Activated T-cell treated with anti-CD3 and anti-CD28 coated beads, Interleukin-2, amount 50 U/mL, for 72 hours (primary cell): Measurements from ENCODE around the gene ARL5A. TPM values are rescaled to one million over a fixed set of nuclear protein-coding genes. Genes with fewer than 3 reads are reported as not detected.
"Not testable (repeated sequence)": the region's sequence is repeated elsewhere in the genome, so short reads cannot be mapped to it uniquely, and the experiment has no call there.

ENCODE experiments used
- ATAC-seq, 2 donors: fragments of 150-1000 bp; cut with Tn5 transposase; replicated peaks in 1 of 2; 2 replicates each; pipeline ENCODE4 v1.10.0; 2021; ENCODE audit warnings: moderate library complexity in 2 of 2, mild to moderate bottlenecking in 1 of 2
- DNase-seq, 2 donors: peaks; one replicate each; pipeline ENCODE4 v3.0.0; 2021 to 2022; ENCODE audit warnings: mixed read lengths in 1 of 2
- H3K27ac Mint-ChIP-seq: one replicate; pipeline ENCODE4 v1.8.0; 2022; ENCODE audit warnings: mild to moderate bottlenecking, moderate library complexity, mixed read lengths
- H3K27me3 Mint-ChIP-seq: one replicate; pipeline ENCODE4 v1.8.0; 2022; ENCODE audit warnings: low read depth, mixed read lengths
- H3K36me3 Mint-ChIP-seq, 2 donors: one replicate each; pipeline ENCODE4 v1.8.0; 2022; ENCODE audit warnings: mixed read lengths in 2 of 2, mild to moderate bottlenecking in 1 of 2; ENCODE audit not compliant: insufficient read depth in 2 of 2
- H3K4me1 Mint-ChIP-seq: one replicate; pipeline ENCODE4 v1.8.0; 2022; ENCODE audit warnings: low read depth, mixed read lengths
- H3K4me3 Mint-ChIP-seq, 2 donors: one replicate each; pipeline ENCODE4 v1.8.0; 2022; ENCODE audit warnings: mild to moderate bottlenecking in 2 of 2, mixed read lengths in 2 of 2, moderate library complexity in 2 of 2
- H3K9me3 Mint-ChIP-seq, 2 donors: one replicate each; pipeline ENCODE4 v1.8.0; 2022; ENCODE audit warnings: mixed read lengths in 2 of 2
- total RNA-seq, 2 donors: library from RNA; stranded (reverse); gene quantifications; one replicate each; pipeline ENCODE4 v1.2.3, GENCODE V29; 2022

ARL5A gene
- total RNA-seq, 2 donors from 2014 or later: 38.4 to 46.3 TPM

GRCh38 chr2:151803811-151804210, 24.4 kb downstream of the ARL5A start:
- Mint-ChIP-seq H3K4me1 (peaks cover 9% of the 10 kb centered on the region), H3K27me3 (no peaks in the 10 kb centered on the region), H3K36me3 (peaks cover 2 to 10% of the 10 kb centered on the region in 2 donors), H3K4me3 (no peak overlapping the region), H3K27ac (no peak overlapping the region), H3K9me3 (no peaks in the 10 kb centered on the region)
- DNase-seq: no peak
- no peak for ATAC-seq

GRCh38 chr2:151802315-151802714, 25.9 kb downstream of the ARL5A start:
- Mint-ChIP-seq H3K4me3 (no peak overlapping the region), H3K27me3 (no peaks in the 10 kb centered on the region), H3K9me3 (no peaks in the 10 kb centered on the region), H3K4me1 (peaks cover 9% of the 10 kb centered on the region), H3K36me3 (peaks cover 2 to 13% of the 10 kb centered on the region in 2 donors), H3K27ac (no peak overlapping the region)
- ATAC-seq (no peak), DNase-seq (no peak)

GRCh38 chr2:151799886-151800292, 28.3 kb downstream of the ARL5A start:
- Mint-ChIP-seq H3K9me3 (no peaks in the 10 kb centered on the region), H3K4me1 (peaks cover 9% of the 10 kb centered on the region), H3K4me3 (no peak overlapping the region), H3K27me3 (no peaks in the 10 kb centered on the region), H3K27ac (no peak overlapping the region), H3K36me3 (peaks cover 2 to 15% of the 10 kb centered on the region in 2 donors)
- DNase-seq: no peak
- ATAC-seq: no peak

DNA sequence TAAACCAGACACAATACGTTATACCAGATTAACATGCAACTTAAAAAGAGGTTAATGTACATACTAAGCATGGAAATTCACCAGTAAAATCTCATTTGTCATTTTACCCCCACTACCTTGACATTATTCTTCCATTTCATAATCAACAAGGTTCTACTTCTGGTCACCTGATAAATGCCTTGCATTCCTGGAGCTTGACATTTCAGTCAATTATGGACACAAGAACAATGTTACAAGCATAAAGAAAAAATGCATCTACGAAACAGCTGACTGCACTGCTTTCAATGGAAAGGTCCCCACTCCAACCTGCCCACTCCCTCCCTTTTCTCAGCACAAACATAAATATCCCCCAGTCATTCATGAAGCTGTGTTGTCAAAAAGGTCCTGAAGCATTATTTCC, 31.4 kb downstream of the ARL5A start:
- Mint-ChIP-seq H3K27me3 (no peaks in the 10 kb centered on the region), H3K4me1 (peaks cover 9% of the 10 kb centered on the region), H3K9me3 (no peaks in the 10 kb centered on the region), H3K27ac (no peak overlapping the region), H3K4me3 (no peak overlapping the region), H3K36me3 (peaks cover 0 to 12% of the 10 kb centered on the region in 2 donors)
- ATAC-seq (no peak), DNase-seq (no peak)

GRCh38 chr2:151795646-151796240, 32.5 kb downstream of the ARL5A start:
- no peaks in the 10 kb centered on the region for H3K9me3 Mint-ChIP-seq
- H3K4me3 Mint-ChIP-seq: no peak overlapping the region
- H3K27me3 Mint-ChIP-seq: no peaks in the 10 kb centered on the region
- H3K27ac Mint-ChIP-seq: no peak overlapping the region
- ATAC-seq (no peak), DNase-seq (no peak)
- peaks cover 0 to 14% of the 10 kb centered on the region in 2 donors for H3K36me3 Mint-ChIP-seq
- peaks cover 6% of the 10 kb centered on the region for H3K4me1 Mint-ChIP-seq

GRCh38 chr2:151794422-151794821, 33.8 kb downstream of the ARL5A start:
- not testable (repeated sequence) for H3K27me3 Mint-ChIP-seq, H3K4me3 Mint-ChIP-seq, DNase-seq, ATAC-seq, H3K9me3 Mint-ChIP-seq, H3K4me1 Mint-ChIP-seq, H3K27ac Mint-ChIP-seq
- peaks cover 0 to 12% of the 10 kb centered on the region in 2 donors for H3K36me3 Mint-ChIP-seq

DNA sequence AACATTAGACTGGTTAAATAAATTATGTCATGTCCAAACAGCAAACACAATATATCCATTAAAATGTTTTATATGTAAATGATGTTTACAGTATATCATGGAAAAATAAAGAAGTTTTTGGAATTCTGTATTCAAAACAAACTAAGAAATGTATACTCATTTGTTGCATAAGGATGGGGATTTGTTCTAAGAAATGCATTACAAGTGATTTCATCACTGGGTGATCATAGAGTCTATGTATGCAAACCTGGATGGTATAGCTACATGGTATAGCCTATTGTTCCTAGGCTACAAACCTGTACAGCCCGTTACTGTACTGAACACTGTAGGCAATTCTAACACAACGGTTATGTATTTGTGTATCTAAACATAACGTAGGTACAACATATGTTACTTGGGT, 35.1 kb downstream of the ARL5A start:
- no peaks in the 10 kb centered on the region for H3K4me1 Mint-ChIP-seq

DNA sequence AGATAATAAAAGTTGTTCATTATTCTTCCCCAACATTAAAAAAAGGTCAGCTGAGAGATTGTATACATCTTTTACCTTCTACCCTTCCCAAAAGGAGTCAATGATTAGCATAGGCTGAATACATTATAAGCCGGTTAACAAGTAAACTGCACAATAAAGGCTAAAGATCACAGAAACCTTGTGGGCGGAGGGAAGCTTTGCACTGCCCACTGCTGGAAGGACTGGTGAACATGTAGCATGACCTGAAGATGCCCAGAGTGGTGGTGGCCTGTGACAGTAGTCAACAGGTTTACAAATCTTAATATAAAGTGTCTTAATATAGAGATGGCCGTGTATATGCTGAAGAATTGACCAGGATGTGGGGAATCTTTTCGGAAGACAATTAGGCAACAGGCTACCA, 35.6 kb downstream of the ARL5A start:
- Mint-ChIP-seq H3K27me3 (no peaks in the 10 kb centered on the region), H3K4me3 (no peak overlapping the region), H3K4me1 (no peaks in the 10 kb centered on the region), H3K9me3 (no peaks in the 10 kb centered on the region), H3K27ac (no peak overlapping the region), H3K36me3 (peaks cover 0 to 10% of the 10 kb centered on the region in 2 donors)
- DNase-seq: no peak
- no peak for ATAC-seq

More for the DNA sequence above, 35.1 kb downstream of the ARL5A start:
- no peaks in the 10 kb centered on the region for H3K9me3 Mint-ChIP-seq
- H3K4me3 Mint-ChIP-seq: no peak overlapping the region
- ATAC-seq (no peak), DNase-seq (no peak)
- H3K36me3 Mint-ChIP-seq: peaks cover 0 to 11% of the 10 kb centered on the region in 2 donors
- H3K27ac Mint-ChIP-seq: no peak overlapping the region
- no peaks in the 10 kb centered on the region for H3K27me3 Mint-ChIP-seq

DNA sequence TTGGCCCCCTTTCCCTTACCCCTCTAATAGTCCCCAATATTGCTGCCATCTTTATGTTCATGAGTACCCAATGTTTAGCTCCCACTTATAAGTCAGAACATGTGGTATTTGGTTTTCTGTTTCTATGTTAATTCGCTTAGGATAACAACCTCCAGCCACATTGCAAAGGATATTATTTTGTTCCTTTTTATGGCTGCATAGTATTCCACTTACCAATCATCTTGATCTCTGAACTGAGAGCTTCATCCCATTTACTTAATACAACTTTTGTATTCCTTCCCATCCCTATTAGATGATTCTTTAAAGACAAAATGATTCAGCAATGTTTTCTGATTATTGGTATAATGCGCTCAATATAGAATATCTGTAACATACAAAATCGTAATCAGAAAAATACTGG, 36.7 kb downstream of the ARL5A start:
- DNase-seq (no peak), ATAC-seq (no peak)
- peaks cover 0 to 10% of the 10 kb centered on the region in 2 donors for H3K36me3 Mint-ChIP-seq
- no peaks in the 10 kb centered on the region for H3K9me3 Mint-ChIP-seq
- no peak overlapping the region for H3K4me3 Mint-ChIP-seq
- no peak overlapping the region for H3K27ac Mint-ChIP-seq
- no peaks in the 10 kb centered on the region for H3K27me3 Mint-ChIP-seq
- no peaks in the 10 kb centered on the region for H3K4me1 Mint-ChIP-seq

DNA sequence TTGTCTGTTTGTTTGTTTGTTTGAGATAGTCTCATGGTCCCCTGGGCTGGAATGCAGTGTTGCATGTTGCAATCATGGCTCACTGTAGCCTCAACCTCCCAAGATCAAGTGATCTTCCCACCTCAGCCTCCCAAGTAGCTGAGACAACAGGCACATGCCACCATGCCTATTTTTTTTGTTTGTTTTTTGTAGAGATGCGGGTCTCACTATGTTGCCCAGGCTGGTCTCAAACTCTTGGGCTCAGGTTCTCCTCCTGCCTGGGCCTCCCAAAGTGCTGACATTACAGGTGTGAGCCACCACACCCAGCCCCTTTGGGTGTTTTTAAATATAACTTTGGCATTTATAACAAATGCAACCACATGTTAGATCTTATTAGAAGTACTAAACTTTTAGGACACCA, 37.5 kb downstream of the ARL5A start:
- no peak for DNase-seq
- Mint-ChIP-seq H3K27ac (no peak overlapping the region), H3K27me3 (no peaks in the 10 kb centered on the region), H3K4me3 (no peak overlapping the region), H3K36me3 (peaks cover 0 to 8% of the 10 kb centered on the region in 2 donors), H3K4me1 (no peaks in the 10 kb centered on the region), H3K9me3 (no peaks in the 10 kb centered on the region)
- no peak for ATAC-seq

GRCh38 chr2:151789055-151789834, 39.0 kb downstream of the ARL5A start:
- no peak overlapping the region for H3K27ac Mint-ChIP-seq
- DNase-seq (no peak), ATAC-seq (no peak)
- no peaks in the 10 kb centered on the region for H3K27me3 Mint-ChIP-seq
- no peaks in the 10 kb centered on the region for H3K4me1 Mint-ChIP-seq
- no peaks in the 10 kb centered on the region for H3K9me3 Mint-ChIP-seq
- no peak overlapping the region for H3K4me3 Mint-ChIP-seq
- peaks cover 0 to 12% of the 10 kb centered on the region in 2 donors for H3K36me3 Mint-ChIP-seq

DNA sequence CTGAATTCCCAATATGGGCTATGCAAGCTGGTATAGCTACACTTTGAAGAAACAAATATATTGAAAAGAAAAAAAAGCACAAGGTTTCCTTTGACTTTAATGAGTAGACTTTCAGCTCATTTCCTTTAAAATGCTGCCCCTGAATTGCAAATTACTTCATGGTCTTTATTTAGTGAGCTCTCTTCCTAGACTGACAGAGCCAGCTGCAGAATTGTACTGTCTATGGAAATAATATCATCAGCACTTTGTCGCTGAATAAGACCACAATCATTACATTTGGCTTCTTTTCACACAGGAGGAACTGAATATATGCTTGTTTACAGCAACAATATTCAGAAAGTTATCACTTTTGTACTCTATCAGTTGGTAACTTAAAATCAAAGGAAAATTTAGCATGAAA, 41.7 kb downstream of the ARL5A start:
- Mint-ChIP-seq H3K4me3 (no peak overlapping the region), H3K27me3 (no peaks in the 10 kb centered on the region), H3K4me1 (peaks cover 7% of the 10 kb centered on the region), H3K9me3 (no peaks in the 10 kb centered on the region), H3K27ac (no peak overlapping the region), H3K36me3 (peaks cover 0 to 7% of the 10 kb centered on the region in 2 donors)
- ATAC-seq: no peak
- no peak for DNase-seq

DNA sequence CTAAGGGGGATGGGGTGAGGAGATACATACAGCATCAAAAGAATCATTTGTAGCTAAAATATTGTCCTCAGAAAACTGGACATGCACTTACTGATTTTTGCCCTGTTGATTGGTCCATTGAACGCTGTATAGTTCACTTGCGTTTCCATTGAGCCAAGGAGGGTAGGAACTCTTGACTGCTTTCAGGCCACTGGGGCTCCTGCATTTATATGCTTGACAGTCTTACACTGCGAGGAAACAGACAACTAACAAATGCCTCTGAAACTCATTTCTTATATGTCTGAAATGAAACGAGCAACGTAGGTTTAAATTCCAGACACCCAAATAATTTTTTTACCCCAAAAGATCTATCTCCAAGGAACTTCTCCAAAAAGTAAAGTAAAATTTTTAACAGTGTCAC, 42.1 kb downstream of the ARL5A start:
- Mint-ChIP-seq H3K27ac (no peak overlapping the region), H3K36me3 (peaks cover 0 to 7% of the 10 kb centered on the region in 2 donors)

More for the DNA sequence above, 42.1 kb downstream of the ARL5A start:
- H3K27me3 Mint-ChIP-seq: no peaks in the 10 kb centered on the region
- no peaks in the 10 kb centered on the region for H3K9me3 Mint-ChIP-seq
- H3K4me3 Mint-ChIP-seq: no peak overlapping the region
- peaks cover 7% of the 10 kb centered on the region for H3K4me1 Mint-ChIP-seq
- ATAC-seq (no peak), DNase-seq (no peak)
